Left ventricle myocardium inferior (tissue), 1 donor: Measurements from ENCODE around the gene ACSM3. TPM values are rescaled to one million over a fixed set of nuclear protein-coding genes. Genes with fewer than 3 reads are reported as not detected.
"Not testable (repeated sequence)": the region's sequence is repeated elsewhere in the genome, so short reads cannot be mapped to it uniquely, and the experiment has no call there.

ENCODE experiments used
- DNase-seq: peaks from one replicate; pipeline ENCODE4 v3.0.0-alpha.2; 2020
- H3K27ac ChIP-seq: fragments of 200-600 bp; replicated peaks from 2 replicates; pipeline ENCODE4 v1.8.0; 2021
- H3K27me3 ChIP-seq: fragments of 200-600 bp; 2 replicates; pipeline ENCODE4 v1.8.0; 2021; ENCODE audit warnings: low read depth
- H3K36me3 ChIP-seq: fragments of 200-600 bp; 2 replicates; pipeline ENCODE4 v1.8.0; 2021
- H3K4me1 ChIP-seq: fragments of 200-600 bp; 2 replicates; pipeline ENCODE4 v1.8.0; 2021
- H3K4me3 ChIP-seq: fragments of 200-600 bp; 2 replicates; pipeline ENCODE4 v1.8.0; 2021; ENCODE audit warnings: mild to moderate bottlenecking, moderate library complexity
- H3K9me3 ChIP-seq: fragments of 200-600 bp; replicated peaks from 2 replicates; pipeline ENCODE4 v1.8.0; 2021
- CTCF ChIP-seq: fragments of 200-600 bp; IDR thresholded peaks from 2 replicates; pipeline ENCODE4 v1.8.0; 2021; ENCODE audit warnings: antibody characterized with exemption, mild to moderate bottlenecking, borderline replicate concordance
- intact Hi-C: fragments of 100-400 bp; cut with micrococcal nuclease; formaldehyde crosslinking; loops from one replicate; pipeline ENCODE4 v1.11.0; 2022
- total RNA-seq: library from RNA; stranded (reverse); fragmentation: NEBNext Ultra II Directional; extraction: Animal tissue kit (Norgen Biotek cat#: 25700); gene quantifications from one replicate; pipeline ENCODE4 v1.2.1, GENCODE V29; 2021
- donor health status: DM: no; HTN: yes; CAD: no; lungs with severe emphysema.

Gene ACSM3
- total RNA-seq, 1 donor from 2014 or later, result 10.0 TPM

GRCh38 chr16:20761175-20761574 is 2.6 kb upstream of the ACSM3 start:
- Histone ChIP-seq H3K36me3 (no peaks in the 10 kb centered on the region), H3K4me3 (no peak overlapping the region), H3K27me3 (no peaks in the 10 kb centered on the region), H3K4me1 (peaks cover 8% of the 10 kb centered on the region), H3K9me3 (peaks cover 4% of the 10 kb centered on the region), H3K27ac (no peak overlapping the region)
- TF ChIP-seq CTCF, result no peak
- DNase-seq, result no peak
- intact Hi-C loops, result no loop called here

- no peak for TF ChIP-seq CTCF
- H3K27ac ChIP-seq, result no peak overlapping the region
- no peak for DNase-seq
- peaks cover 4% of the 10 kb centered on the region for H3K9me3 ChIP-seq
- H3K4me1 ChIP-seq, result peaks cover 8% of the 10 kb centered on the region
- no peaks in the 10 kb centered on the region for H3K36me3 ChIP-seq
- no peak overlapping the region for H3K4me3 ChIP-seq
- intact Hi-C loops, result no loop called here
- no peaks in the 10 kb centered on the region for H3K27me3 ChIP-seq
Observed at GRCh38 chr16:20762404-20763123, 1.2 kb upstream of the ACSM3 start.

GRCh38 chr16:20764448-20764847 is 634 bp downstream of the ACSM3 start:
- H3K4me1 ChIP-seq, H3K27me3 ChIP-seq, H3K27ac ChIP-seq, H3K36me3 ChIP-seq, DNase-seq, intact Hi-C loops, H3K4me3 ChIP-seq, H3K9me3 ChIP-seq: not testable (repeated sequence)

GRCh38 chr16:20765732-20766131 is 1.9 kb downstream of the ACSM3 start:
- no peak for DNase-seq
- Histone ChIP-seq H3K36me3 (no peaks in the 10 kb centered on the region), H3K27ac (no peak overlapping the region), H3K27me3 (no peaks in the 10 kb centered on the region), H3K4me1 (peaks cover 8% of the 10 kb centered on the region), H3K9me3 (peaks cover 4% of the 10 kb centered on the region), H3K4me3 (no peak overlapping the region)
- TF ChIP-seq CTCF, result no peak
- intact Hi-C loops, result no loop called here

GRCh38 chr16:20766294-20766693 is 2.5 kb downstream of the ACSM3 start:
- H3K36me3 ChIP-seq, result no peaks in the 10 kb centered on the region
- intact Hi-C loops, result no loop called here
- no peak overlapping the region for H3K4me3 ChIP-seq
- TF ChIP-seq CTCF, result no peak
- H3K27ac ChIP-seq, result no peak overlapping the region
- H3K9me3 ChIP-seq, result peaks cover 4% of the 10 kb centered on the region
- H3K4me1 ChIP-seq, result peaks cover 8% of the 10 kb centered on the region
- DNase-seq, result no peak
- no peaks in the 10 kb centered on the region for H3K27me3 ChIP-seq

- Histone ChIP-seq H3K4me3 (no peak overlapping the region), H3K36me3 (no peaks in the 10 kb centered on the region), H3K4me1 (peaks cover 8% of the 10 kb centered on the region), H3K27ac (no peak overlapping the region), H3K27me3 (no peaks in the 10 kb centered on the region), H3K9me3 (peaks cover 3% of the 10 kb centered on the region)
- DNase-seq, result no peak
- intact Hi-C loops, result no loop called here
- no peak for TF ChIP-seq CTCF
Observed at GRCh38 chr16:20767577-20767976, 3.8 kb downstream of the ACSM3 start.
